K562 (cell line): ENCODE data around the gene FZD4. TPM values are rescaled to one million over a fixed set of nuclear protein-coding genes. Genes with fewer than 3 reads are reported as not detected.

ENCODE experiments used
- CC2D1A ChIP-seq: fragments of 450-650 bp; IDR thresholded peaks from 2 replicates; pipeline ENCODE4 v1.6.1; 2017; ENCODE audit warnings: mild to moderate bottlenecking
- DIDO1 ChIP-seq: fragments of 450-650 bp; IDR thresholded peaks from 2 replicates; pipeline ENCODE4 v1.6.1; 2016; ENCODE audit warnings: low read depth, missing biosample characterization, missing genetic modification characterization
- ELF2 ChIP-seq: fragments of 250-450 bp; sonication (Bioruptor Pico); IDR thresholded peaks from 2 replicates; pipeline ENCODE4 v1.5.0; 2021; ENCODE audit warnings: mild to moderate bottlenecking
- GTF2A2 ChIP-seq: IDR thresholded peaks from 2 replicates; pipeline ENCODE4 v1.6.1; 2016; ENCODE audit warnings: mild to moderate bottlenecking, missing genetic modification characterization, missing compliant biosample characterization
- HMGN3 ChIP-seq: IDR thresholded peaks from 2 replicates; pipeline ENCODE4 v1.6.1; 2011; ENCODE audit warnings: borderline replicate concordance, low read depth, mild to moderate bottlenecking, mixed read lengths, low read length; ENCODE audit not compliant: insufficient read length; ENCODE audit errors: extremely low read depth
- MAFK ChIP-seq: IDR thresholded peaks from 2 replicates; pipeline ENCODE4 v1.6.1; 2011; ENCODE audit warnings: low read length, improper control_type of control experiment
- POLR2B ChIP-seq: fragments of 450-650 bp; IDR thresholded peaks from 2 replicates; pipeline ENCODE4 v1.6.1; 2018; ENCODE audit warnings: low read depth; ENCODE audit not compliant: partially characterized antibody
- RCOR1 ChIP-seq, 2 experiments: IDR thresholded peaks; 2 replicates each; pipeline ENCODE4 v1.6.1; 2012; ENCODE audit warnings: low read depth in 2 of 2, low read length in 2 of 2, borderline replicate concordance in 1 of 2, improper control_type of control experiment in 1 of 2
- TBP ChIP-seq: optimal IDR thresholded peaks from 2 replicates; pipeline ENCODE3; 2011; ENCODE audit warnings: low read depth, low read length, improper control_type of control experiment
- ZZZ3 ChIP-seq: fragments of 450-650 bp; IDR thresholded peaks from 2 replicates; pipeline ENCODE4 v1.6.1; 2016; ENCODE audit warnings: antibody characterized with exemption, mild to moderate bottlenecking, moderate library complexity
- polyA plus RNA-seq, 8 experiments: library from polyadenylated mRNA; depleted of rRNA in 4 of 8; stranded (reverse) in 5 of 8; unstranded in 3 of 8; fragments of >200 nt; fragmentation: Nextera tagmentation in 2 of 8; fragmentation: Illumina TruSeq in 1 of 8; extraction: Ambion mirVana in 2 of 8; extraction: Trizol in 1 of 8; gene quantifications; 2 replicates each; pipeline versions ENCODE4 v1.2.1 to v1.2.3, GENCODE V29; 2011 to 2014; ENCODE audit warnings: inconsistent platforms in 1 of 8, missing spikeins in 1 of 8
- total RNA-seq, 7 experiments: library from RNA; depleted of rRNA in 6 of 7; stranded (reverse); fragments of >200 nt in 6 of 7; fragmentation: Illumina TruSeq in 2 of 7; extraction: Trizol in 2 of 7; gene quantifications; 2 replicates each; pipeline versions ENCODE4 v1.2.1 to v1.2.3, GENCODE V29; 2011 to 2021; ENCODE audit warnings: low replicate concordance in 1 of 7
- TF ChIP-seq, protein P1 (sequence below): fragments of 450-650 bp; formaldehyde crosslinking; IDR thresholded peaks from 2 replicates; pipeline ENCODE4 v1.4.0; 2020; ENCODE audit warnings: mild to moderate bottlenecking, moderate library complexity
- TF ChIP-seq, protein P2 (sequence below): fragments of 250-450 bp; sonication (Bioruptor Pico); IDR thresholded peaks from 2 replicates; pipeline ENCODE4 v1.5.0; 2020; ENCODE audit warnings: mild to moderate bottlenecking
- TF ChIP-seq, protein P3 (sequence below), 2 experiments: fragments of 450-650 bp in 1 of 2; IDR thresholded peaks; 2 replicates each; pipeline ENCODE4 v1.6.1; 2011 to 2017; ENCODE audit warnings: low read depth in 2 of 2, antibody characterized with exemption in 1 of 2, borderline replicate concordance in 1 of 2, low read length in 1 of 2, mild to moderate bottlenecking in 1 of 2, mixed read lengths in 1 of 2; ENCODE audit not compliant: control insufficient read depth in 1 of 2
- TF ChIP-seq, protein P4 (sequence below): fragments of 200-800 bp; sonication (Bioruptor generic); IDR thresholded peaks from 2 replicates; pipeline ENCODE4 v1.6.1; 2017; ENCODE audit warnings: missing genetic modification characterization, missing compliant biosample characterization
- TF ChIP-seq, protein P5 (sequence below): sonication (generic); formaldehyde crosslinking; IDR thresholded peaks from 2 replicates; pipeline ENCODE4 v1.8.0; 2023; ENCODE audit warnings: mild to moderate bottlenecking, missing genetic modification reagents

The FZD4 gene
- total and polyA plus RNA-seq, 9 of the 15 experiments (the other 6 are each of a cell fraction or from before 2014, with no cell fraction given), result 1.2 to 7.9 (median 5.8) TPM

DNA sequence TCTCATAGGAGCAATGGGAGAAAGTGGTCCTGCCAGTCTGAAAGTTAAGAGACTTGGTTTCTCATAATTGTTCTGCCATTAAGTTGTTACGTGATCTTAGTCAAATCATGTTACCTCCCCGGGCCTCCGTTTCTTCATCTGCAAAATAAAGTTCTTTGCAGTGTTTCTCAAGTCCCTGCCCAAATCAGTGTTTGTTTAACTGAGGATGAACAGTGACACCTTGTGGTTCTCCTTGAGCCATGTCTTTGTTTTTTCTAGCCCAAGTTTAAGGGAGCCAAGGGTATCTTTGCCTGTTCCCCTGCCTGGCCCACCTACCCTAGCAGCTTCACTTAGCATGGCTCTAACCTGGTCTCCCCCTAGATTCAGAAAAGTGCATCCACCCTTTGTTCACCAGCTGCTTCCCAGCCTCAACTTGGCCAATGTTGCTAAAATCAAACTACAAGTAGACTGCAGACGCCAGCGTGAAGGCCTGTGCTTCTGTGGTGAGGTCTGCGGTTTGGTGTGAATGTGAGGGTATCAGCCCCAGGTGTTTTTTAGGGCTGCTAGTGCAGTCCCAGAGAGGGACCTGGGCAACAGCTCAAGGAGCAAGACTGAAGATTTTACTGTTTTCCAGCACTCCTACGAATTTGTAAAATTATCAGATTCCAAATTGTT is 35.5 kb downstream of the FZD4 start (continued):
- TF ChIP-seq TBP (no peak), MAFK (0 out of 2 replicates have a peak, but pooled peaks have one; percentile 9), ZZZ3 (no peak), POLR2B (no peak), ELF2 (CRISPR knock-in tag) (no peak), GTF2A2 (tag) (no peak), RCOR1 (IDR thresholded peaks at IDR 0.05; ENCODE audit: borderline replicate concordance in 1 of 2, low read depth in 2 of 2, low read length in 2 of 2) (no peak), CC2D1A (0 out of 2 replicates have a peak, but pooled peaks have one; percentile 22), HMGN3 (no peak), DIDO1 (tag) (no peak)
- TF ChIP-seq, protein P1, sequence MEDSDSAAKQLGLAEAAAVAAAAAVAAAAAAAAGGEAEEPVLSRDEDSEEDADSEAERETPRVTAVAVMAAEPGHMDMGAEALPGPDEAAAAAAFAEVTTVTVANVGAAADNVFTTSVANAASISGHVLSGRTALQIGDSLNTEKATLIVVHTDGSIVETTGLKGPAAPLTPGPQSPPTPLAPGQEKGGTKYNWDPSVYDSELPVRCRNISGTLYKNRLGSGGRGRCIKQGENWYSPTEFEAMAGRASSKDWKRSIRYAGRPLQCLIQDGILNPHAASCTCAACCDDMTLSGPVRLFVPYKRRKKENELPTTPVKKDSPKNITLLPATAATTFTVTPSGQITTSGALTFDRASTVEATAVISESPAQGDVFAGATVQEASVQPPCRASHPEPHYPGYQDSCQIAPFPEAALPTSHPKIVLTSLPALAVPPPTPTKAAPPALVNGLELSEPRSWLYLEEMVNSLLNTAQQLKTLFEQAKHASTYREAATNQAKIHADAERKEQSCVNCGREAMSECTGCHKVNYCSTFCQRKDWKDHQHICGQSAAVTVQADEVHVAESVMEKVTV, result peak; percentile 72
- TF ChIP-seq, protein P2, sequence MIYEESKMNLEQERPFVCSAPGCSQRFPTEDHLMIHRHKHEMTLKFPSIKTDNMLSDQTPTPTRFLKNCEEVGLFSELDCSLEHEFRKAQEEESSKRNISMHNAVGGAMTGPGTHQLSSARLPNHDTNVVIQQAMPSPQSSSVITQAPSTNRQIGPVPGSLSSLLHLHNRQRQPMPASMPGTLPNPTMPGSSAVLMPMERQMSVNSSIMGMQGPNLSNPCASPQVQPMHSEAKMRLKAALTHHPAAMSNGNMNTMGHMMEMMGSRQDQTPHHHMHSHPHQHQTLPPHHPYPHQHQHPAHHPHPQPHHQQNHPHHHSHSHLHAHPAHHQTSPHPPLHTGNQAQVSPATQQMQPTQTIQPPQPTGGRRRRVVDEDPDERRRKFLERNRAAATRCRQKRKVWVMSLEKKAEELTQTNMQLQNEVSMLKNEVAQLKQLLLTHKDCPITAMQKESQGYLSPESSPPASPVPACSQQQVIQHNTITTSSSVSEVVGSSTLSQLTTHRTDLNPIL (CRISPR knock-in tag), result no peak
- TF ChIP-seq, protein P3, sequence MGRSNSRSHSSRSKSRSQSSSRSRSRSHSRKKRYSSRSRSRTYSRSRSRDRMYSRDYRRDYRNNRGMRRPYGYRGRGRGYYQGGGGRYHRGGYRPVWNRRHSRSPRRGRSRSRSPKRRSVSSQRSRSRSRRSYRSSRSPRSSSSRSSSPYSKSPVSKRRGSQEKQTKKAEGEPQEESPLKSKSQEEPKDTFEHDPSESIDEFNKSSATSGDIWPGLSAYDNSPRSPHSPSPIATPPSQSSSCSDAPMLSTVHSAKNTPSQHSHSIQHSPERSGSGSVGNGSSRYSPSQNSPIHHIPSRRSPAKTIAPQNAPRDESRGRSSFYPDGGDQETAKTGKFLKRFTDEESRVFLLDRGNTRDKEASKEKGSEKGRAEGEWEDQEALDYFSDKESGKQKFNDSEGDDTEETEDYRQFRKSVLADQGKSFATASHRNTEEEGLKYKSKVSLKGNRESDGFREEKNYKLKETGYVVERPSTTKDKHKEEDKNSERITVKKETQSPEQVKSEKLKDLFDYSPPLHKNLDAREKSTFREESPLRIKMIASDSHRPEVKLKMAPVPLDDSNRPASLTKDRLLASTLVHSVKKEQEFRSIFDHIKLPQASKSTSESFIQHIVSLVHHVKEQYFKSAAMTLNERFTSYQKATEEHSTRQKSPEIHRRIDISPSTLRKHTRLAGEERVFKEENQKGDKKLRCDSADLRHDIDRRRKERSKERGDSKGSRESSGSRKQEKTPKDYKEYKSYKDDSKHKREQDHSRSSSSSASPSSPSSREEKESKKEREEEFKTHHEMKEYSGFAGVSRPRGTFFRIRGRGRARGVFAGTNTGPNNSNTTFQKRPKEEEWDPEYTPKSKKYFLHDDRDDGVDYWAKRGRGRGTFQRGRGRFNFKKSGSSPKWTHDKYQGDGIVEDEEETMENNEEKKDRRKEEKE (IDR thresholded peaks at IDR 0.05; ENCODE audit: borderline replicate concordance in 1 of 2, control insufficient read depth in 1 of 2, low read depth in 2 of 2, low read length in 1 of 2), result no peak
- TF ChIP-seq, protein P4, sequence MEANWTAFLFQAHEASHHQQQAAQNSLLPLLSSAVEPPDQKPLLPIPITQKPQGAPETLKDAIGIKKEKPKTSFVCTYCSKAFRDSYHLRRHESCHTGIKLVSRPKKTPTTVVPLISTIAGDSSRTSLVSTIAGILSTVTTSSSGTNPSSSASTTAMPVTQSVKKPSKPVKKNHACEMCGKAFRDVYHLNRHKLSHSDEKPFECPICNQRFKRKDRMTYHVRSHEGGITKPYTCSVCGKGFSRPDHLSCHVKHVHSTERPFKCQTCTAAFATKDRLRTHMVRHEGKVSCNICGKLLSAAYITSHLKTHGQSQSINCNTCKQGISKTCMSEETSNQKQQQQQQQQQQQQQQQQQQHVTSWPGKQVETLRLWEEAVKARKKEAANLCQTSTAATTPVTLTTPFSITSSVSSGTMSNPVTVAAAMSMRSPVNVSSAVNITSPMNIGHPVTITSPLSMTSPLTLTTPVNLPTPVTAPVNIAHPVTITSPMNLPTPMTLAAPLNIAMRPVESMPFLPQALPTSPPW (CRISPR knock-in tag), result no peak
- TF ChIP-seq, protein P5, sequence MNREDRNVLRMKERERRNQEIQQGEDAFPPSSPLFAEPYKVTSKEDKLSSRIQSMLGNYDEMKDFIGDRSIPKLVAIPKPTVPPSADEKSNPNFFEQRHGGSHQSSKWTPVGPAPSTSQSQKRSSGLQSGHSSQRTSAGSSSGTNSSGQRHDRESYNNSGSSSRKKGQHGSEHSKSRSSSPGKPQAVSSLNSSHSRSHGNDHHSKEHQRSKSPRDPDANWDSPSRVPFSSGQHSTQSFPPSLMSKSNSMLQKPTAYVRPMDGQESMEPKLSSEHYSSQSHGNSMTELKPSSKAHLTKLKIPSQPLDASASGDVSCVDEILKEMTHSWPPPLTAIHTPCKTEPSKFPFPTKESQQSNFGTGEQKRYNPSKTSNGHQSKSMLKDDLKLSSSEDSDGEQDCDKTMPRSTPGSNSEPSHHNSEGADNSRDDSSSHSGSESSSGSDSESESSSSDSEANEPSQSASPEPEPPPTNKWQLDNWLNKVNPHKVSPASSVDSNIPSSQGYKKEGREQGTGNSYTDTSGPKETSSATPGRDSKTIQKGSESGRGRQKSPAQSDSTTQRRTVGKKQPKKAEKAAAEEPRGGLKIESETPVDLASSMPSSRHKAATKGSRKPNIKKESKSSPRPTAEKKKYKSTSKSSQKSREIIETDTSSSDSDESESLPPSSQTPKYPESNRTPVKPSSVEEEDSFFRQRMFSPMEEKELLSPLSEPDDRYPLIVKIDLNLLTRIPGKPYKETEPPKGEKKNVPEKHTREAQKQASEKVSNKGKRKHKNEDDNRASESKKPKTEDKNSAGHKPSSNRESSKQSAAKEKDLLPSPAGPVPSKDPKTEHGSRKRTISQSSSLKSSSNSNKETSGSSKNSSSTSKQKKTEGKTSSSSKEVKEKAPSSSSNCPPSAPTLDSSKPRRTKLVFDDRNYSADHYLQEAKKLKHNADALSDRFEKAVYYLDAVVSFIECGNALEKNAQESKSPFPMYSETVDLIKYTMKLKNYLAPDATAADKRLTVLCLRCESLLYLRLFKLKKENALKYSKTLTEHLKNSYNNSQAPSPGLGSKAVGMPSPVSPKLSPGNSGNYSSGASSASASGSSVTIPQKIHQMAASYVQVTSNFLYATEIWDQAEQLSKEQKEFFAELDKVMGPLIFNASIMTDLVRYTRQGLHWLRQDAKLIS, result no peak
